ENCODE data around the gene GABRP. TPM values are rescaled to one million over a fixed set of nuclear protein-coding genes. Genes with fewer than 3 reads are reported as not detected.

The GABRP gene
- total and polyA plus RNA-seq, 2 experiments from 2014 or later, result 3.6 to 6.3 TPM

DNA sequence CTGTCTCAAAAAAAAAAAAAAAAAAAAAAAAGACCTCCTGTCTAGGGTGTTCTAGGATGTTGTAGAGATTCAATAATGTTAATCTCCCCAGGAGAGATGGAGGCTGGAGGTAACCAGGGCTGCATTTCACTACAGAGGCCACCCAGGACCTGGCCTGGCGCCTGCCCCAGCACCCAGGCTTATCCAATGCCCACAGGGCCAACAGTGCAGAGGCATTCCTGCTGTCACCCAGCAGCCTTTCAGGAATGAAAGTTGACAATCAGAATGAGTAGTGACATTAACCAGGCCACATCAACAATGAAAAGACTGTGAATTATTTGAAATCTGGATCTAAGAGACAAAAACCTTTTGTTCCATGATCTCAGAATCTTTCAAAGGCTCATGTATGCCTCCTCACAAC, 36.2 kb upstream of the GABRP start:
- no peak overlapping the region for H3K4me3 ChIP-seq
- peaks cover 14% of the 10 kb centered on the region for H3K27me3 Mint-ChIP-seq (ENCODE audit: insufficient read depth, low read depth, poor library complexity)
- no peaks in the 10 kb centered on the region for H3K79me2 ChIP-seq (replicated peaks; ENCODE audit: insufficient read depth)
- no peak overlapping the region for H3K4me3 Mint-ChIP-seq
- peaks cover 13% of the 10 kb centered on the region; the same call in 1 of the 2 replicates for H3K9me2 ChIP-seq (ENCODE audit: insufficient read depth)
- H3K27me3 ChIP-seq (ENCODE audit: insufficient read depth), result no peaks in the 10 kb centered on the region
- 0 out of 2 replicates have a peak overlapping the region, but pooled peaks have one; percentile 97 for H3K27ac ChIP-seq (ENCODE audit: low read depth)
- peaks cover 6% of the 10 kb centered on the region for H3K36me3 Mint-ChIP-seq (ENCODE audit: low read depth)
- no peak overlapping the region for H3K4me2 ChIP-seq
- ATAC-seq, result no peak
- H2AFZ ChIP-seq, result no peak overlapping the region
- peaks cover 49% of the 10 kb centered on the region for H3K4me1 Mint-ChIP-seq
- TF ChIP-seq, protein P1, sequence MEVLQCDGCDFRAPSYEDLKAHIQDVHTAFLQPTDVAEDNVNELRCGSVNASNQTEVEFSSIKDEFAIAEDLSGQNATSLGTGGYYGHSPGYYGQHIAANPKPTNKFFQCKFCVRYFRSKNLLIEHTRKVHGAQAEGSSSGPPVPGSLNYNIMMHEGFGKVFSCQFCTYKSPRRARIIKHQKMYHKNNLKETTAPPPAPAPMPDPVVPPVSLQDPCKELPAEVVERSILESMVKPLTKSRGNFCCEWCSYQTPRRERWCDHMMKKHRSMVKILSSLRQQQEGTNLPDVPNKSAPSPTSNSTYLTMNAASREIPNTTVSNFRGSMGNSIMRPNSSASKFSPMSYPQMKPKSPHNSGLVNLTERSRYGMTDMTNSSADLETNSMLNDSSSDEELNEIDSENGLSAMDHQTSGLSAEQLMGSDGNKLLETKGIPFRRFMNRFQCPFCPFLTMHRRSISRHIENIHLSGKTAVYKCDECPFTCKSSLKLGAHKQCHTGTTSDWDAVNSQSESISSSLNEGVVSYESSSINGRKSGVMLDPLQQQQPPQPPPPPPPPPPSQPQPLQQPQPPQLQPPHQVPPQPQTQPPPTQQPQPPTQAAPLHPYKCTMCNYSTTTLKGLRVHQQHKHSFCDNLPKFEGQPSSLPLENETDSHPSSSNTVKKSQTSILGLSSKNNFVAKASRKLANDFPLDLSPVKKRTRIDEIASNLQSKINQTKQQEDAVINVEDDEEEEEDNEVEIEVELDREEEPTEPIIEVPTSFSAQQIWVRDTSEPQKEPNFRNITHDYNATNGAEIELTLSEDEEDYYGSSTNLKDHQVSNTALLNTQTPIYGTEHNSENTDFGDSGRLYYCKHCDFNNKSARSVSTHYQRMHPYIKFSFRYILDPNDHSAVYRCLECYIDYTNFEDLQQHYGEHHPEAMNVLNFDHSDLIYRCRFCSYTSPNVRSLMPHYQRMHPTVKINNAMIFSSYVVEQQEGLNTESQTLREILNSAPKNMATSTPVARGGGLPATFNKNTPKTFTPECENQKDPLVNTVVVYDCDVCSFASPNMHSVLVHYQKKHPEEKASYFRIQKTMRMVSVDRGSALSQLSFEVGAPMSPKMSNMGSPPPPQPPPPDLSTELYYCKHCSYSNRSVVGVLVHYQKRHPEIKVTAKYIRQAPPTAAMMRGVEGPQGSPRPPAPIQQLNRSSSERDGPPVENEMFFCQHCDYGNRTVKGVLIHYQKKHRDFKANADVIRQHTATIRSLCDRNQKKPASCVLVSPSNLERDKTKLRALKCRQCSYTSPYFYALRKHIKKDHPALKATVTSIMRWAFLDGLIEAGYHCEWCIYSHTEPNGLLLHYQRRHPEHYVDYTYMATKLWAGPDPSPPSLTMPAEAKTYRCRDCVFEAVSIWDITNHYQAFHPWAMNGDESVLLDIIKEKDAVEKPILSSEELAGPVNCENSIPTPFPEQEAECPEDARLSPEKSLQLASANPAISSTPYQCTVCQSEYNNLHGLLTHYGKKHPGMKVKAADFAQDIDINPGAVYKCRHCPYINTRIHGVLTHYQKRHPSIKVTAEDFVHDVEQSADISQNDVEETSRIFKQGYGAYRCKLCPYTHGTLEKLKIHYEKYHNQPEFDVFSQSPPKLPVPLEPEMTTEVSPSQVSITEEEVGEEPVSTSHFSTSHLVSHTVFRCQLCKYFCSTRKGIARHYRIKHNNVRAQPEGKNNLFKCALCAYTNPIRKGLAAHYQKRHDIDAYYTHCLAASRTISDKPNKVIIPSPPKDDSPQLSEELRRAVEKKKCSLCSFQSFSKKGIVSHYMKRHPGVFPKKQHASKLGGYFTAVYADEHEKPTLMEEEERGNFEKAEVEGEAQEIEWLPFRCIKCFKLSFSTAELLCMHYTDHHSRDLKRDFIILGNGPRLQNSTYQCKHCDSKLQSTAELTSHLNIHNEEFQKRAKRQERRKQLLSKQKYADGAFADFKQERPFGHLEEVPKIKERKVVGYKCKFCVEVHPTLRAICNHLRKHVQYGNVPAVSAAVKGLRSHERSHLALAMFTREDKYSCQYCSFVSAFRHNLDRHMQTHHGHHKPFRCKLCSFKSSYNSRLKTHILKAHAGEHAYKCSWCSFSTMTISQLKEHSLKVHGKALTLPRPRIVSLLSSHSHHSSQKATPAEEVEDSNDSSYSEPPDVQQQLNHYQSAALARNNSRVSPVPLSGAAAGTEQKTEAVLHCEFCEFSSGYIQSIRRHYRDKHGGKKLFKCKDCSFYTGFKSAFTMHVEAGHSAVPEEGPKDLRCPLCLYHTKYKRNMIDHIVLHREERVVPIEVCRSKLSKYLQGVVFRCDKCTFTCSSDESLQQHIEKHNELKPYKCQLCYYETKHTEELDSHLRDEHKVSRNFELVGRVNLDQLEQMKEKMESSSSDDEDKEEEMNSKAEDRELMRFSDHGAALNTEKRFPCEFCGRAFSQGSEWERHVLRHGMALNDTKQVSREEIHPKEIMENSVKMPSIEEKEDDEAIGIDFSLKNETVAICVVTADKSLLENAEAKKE (CRISPR knock-in tag; IDR thresholded peaks at IDR 0.05), result no peak
- TF ChIP-seq, protein P2, sequence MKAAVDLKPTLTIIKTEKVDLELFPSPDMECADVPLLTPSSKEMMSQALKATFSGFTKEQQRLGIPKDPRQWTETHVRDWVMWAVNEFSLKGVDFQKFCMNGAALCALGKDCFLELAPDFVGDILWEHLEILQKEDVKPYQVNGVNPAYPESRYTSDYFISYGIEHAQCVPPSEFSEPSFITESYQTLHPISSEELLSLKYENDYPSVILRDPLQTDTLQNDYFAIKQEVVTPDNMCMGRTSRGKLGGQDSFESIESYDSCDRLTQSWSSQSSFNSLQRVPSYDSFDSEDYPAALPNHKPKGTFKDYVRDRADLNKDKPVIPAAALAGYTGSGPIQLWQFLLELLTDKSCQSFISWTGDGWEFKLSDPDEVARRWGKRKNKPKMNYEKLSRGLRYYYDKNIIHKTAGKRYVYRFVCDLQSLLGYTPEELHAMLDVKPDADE (IDR thresholded peaks at IDR 0.05), result no peak
- TF ChIP-seq CREB1 (CRISPR knock-in tag; IDR thresholded peaks at IDR 0.05; ENCODE audit: low read depth), result no peak
- TF ChIP-seq POLR2AphosphoS5 (IDR thresholded peaks at IDR 0.05; ENCODE audit: low read depth), result no peak
- TF ChIP-seq STAT1 (IDR thresholded peaks at IDR 0.05; ENCODE audit: unreplicated experiment), result no peak
- TF ChIP-seq EZH2phosphoT487 (IDR thresholded peaks at IDR 0.05; ENCODE audit: unreplicated experiment), result no peak
- TF ChIP-seq, protein P3, sequence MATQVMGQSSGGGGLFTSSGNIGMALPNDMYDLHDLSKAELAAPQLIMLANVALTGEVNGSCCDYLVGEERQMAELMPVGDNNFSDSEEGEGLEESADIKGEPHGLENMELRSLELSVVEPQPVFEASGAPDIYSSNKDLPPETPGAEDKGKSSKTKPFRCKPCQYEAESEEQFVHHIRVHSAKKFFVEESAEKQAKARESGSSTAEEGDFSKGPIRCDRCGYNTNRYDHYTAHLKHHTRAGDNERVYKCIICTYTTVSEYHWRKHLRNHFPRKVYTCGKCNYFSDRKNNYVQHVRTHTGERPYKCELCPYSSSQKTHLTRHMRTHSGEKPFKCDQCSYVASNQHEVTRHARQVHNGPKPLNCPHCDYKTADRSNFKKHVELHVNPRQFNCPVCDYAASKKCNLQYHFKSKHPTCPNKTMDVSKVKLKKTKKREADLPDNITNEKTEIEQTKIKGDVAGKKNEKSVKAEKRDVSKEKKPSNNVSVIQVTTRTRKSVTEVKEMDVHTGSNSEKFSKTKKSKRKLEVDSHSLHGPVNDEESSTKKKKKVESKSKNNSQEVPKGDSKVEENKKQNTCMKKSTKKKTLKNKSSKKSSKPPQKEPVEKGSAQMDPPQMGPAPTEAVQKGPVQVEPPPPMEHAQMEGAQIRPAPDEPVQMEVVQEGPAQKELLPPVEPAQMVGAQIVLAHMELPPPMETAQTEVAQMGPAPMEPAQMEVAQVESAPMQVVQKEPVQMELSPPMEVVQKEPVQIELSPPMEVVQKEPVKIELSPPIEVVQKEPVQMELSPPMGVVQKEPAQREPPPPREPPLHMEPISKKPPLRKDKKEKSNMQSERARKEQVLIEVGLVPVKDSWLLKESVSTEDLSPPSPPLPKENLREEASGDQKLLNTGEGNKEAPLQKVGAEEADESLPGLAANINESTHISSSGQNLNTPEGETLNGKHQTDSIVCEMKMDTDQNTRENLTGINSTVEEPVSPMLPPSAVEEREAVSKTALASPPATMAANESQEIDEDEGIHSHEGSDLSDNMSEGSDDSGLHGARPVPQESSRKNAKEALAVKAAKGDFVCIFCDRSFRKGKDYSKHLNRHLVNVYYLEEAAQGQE (IDR thresholded peaks at IDR 0.05; ENCODE audit: unreplicated experiment), result no peak
- no peak for TF ChIP-seq ZNF114 (CRISPR knock-in tag; IDR thresholded peaks at IDR 0.05)
- no peak for TF ChIP-seq NANOG (IDR thresholded peaks at IDR 0.05; ENCODE audit: borderline replicate concordance)
- no peak for TF ChIP-seq JUNB (IDR thresholded peaks at IDR 0.05; ENCODE audit: unreplicated experiment)
- TF ChIP-seq ZNF331 (CRISPR knock-in tag; IDR thresholded peaks at IDR 0.05; ENCODE audit: low read depth), result no peak
- TF ChIP-seq EZH2 (IDR thresholded peaks at IDR 0.05; ENCODE audit: low read depth, unreplicated experiment), result no peak
- TF ChIP-seq, protein P4, sequence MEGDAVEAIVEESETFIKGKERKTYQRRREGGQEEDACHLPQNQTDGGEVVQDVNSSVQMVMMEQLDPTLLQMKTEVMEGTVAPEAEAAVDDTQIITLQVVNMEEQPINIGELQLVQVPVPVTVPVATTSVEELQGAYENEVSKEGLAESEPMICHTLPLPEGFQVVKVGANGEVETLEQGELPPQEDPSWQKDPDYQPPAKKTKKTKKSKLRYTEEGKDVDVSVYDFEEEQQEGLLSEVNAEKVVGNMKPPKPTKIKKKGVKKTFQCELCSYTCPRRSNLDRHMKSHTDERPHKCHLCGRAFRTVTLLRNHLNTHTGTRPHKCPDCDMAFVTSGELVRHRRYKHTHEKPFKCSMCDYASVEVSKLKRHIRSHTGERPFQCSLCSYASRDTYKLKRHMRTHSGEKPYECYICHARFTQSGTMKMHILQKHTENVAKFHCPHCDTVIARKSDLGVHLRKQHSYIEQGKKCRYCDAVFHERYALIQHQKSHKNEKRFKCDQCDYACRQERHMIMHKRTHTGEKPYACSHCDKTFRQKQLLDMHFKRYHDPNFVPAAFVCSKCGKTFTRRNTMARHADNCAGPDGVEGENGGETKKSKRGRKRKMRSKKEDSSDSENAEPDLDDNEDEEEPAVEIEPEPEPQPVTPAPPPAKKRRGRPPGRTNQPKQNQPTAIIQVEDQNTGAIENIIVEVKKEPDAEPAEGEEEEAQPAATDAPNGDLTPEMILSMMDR (conservative IDR thresholded peaks at IDR 0.05; ENCODE audit: low read depth in 2 of 2), result no peak
- H3K9me3 Mint-ChIP-seq, result peaks cover 6% of the 10 kb centered on the region; the same call in 2 of the 3 replicates
- DNase-seq (ENCODE audit: low spot score), result no peak
- peaks cover 24% of the 10 kb centered on the region for H3F3A ChIP-seq (replicated peaks; ENCODE audit: low read depth)
- no peaks in the 10 kb centered on the region for H4K20me1 ChIP-seq (replicated peaks; ENCODE audit: insufficient read depth)
- no peak overlapping the region for H3K27ac Mint-ChIP-seq
- no peaks in the 10 kb centered on the region for H3K36me3 ChIP-seq (ENCODE audit: insufficient read depth)
- H3K4me1 ChIP-seq (ENCODE audit: insufficient read depth), result peaks cover 29% of the 10 kb centered on the region

Measured in GM23338 (cell line).